Cardiac atrium fibroblast (primary cell): ENCODE data around the gene BCKDHB. TPM values are rescaled to one million over a fixed set of nuclear protein-coding genes. Genes with fewer than 3 reads are reported as not detected.

Experiments used
- total RNA-seq: library from RNA; depleted of rRNA; stranded (reverse); fragments of >200 nt; gene quantifications from 2 replicates; pipeline ENCODE4 v1.2.3, GENCODE V29; 2015

BCKDHB gene
- 7.8 and 11.0 TPM in 2 replicates for total RNA-seq

GRCh38 chr6:80106418-80107235, at the start of gene BCKDHB:
TSS of gene BCKDHB (plus strand) at chr6:80106671. CDS start at chr6:80106694, 23 bp downstream.

Other genes starting within 250 kb of the BCKDHB start
- gene ELOVL4, start 159.1 kb upstream of the BCKDHB start, total RNA-seq: 4.5 and 6.5 TPM in 2 replicates
- 2.9 and 11.2 TPM in 2 replicates for gene TTK, start 102.0 kb upstream of the BCKDHB start, total RNA-seq